H1 (cell line): Measurements from ENCODE around the gene RGMB. TPM values are rescaled to one million over a fixed set of nuclear protein-coding genes. Genes with fewer than 3 reads are reported as not detected.

Source experiments
- CTCF ChIA-PET: fragments of 300-600 bp; sonication (Branson Sonifier 250); formaldehyde crosslinking; loops from one replicate; lab custom pipeline; 2021; ENCODE audit not compliant: partially characterized antibody; lab: Charles Lee
- POLR2A ChIA-PET: fragments of 300-600 bp; sonication (Branson Sonifier 250); formaldehyde crosslinking; loops from one replicate; lab custom pipeline; 2021; ENCODE audit warnings: inconsistent platforms; ENCODE audit not compliant: partially characterized antibody; lab: Charles Lee
- DNase-seq, 2 experiments: peaks; one replicate each; pipeline versions ENCODE4 v3.0.0 to v3.0.0-alpha.2; 2010 to 2022; ENCODE audit warnings: low spot score in 2 of 2, low read depth in 1 of 2, mixed read lengths in 1 of 2
- FAIRE-seq: peaks from 2 replicates; lab custom pipeline; 2011; peaks lifted over from hg19 to GRCh38; lab: Jason Lieb, UNC
- H2AFZ ChIP-seq: 2 replicates; pipeline ENCODE4 v1.8.1; 2012; ENCODE audit warnings: low read length, inconsistent platforms
- H2AK5ac ChIP-seq: 2 replicates; pipeline ENCODE4 v1.6.1; 2013; ENCODE audit warnings: low read depth, low read length
- H2BK120ac ChIP-seq: replicated peaks from 2 replicates; pipeline ENCODE3; 2013; ENCODE audit warnings: low read depth, low read length, inconsistent platforms
- H2BK12ac ChIP-seq: 2 replicates; pipeline ENCODE4 v1.6.1; 2013; ENCODE audit warnings: low read depth, low read length
- H2BK15ac ChIP-seq: 2 replicates; pipeline ENCODE4 v1.6.1; 2013; ENCODE audit warnings: low read length
- H2BK20ac ChIP-seq: 2 replicates; pipeline ENCODE4 v1.6.1; 2013; ENCODE audit warnings: low read length
- H2BK5ac ChIP-seq: 2 replicates; pipeline ENCODE4 v1.6.1; 2013; ENCODE audit warnings: low read depth, low read length
- H3K14ac ChIP-seq: 2 replicates; pipeline ENCODE4 v1.6.1; 2013; ENCODE audit warnings: inconsistent platforms; ENCODE audit not compliant: insufficient read length
- H3K18ac ChIP-seq: 2 replicates; pipeline ENCODE4 v1.6.1; 2013; ENCODE audit warnings: low read length; ENCODE audit errors: extremely low read depth
- H3K23ac ChIP-seq: 2 replicates; pipeline ENCODE4 v1.6.1; 2013; ENCODE audit warnings: inconsistent platforms; ENCODE audit not compliant: insufficient read length
- H3K23me2 ChIP-seq: 2 replicates; pipeline ENCODE4 v1.6.1; 2013; ENCODE audit warnings: low read depth, low read length
- H3K27ac ChIP-seq: 2 replicates; pipeline ENCODE4 v1.6.1; 2011; ENCODE audit warnings: low read depth, low read length, inconsistent platforms
- H3K27me3 ChIP-seq, 4 experiments: replicated peaks in 1 of 4; 1 replicate in 1 of 4; 2 replicates in 3 of 4; pipeline versions ENCODE4 v1.6.1 to v1.8.1; 2011 to 2013; ENCODE audit warnings: low read length in 3 of 4, mild to moderate bottlenecking in 3 of 4, inconsistent platforms in 2 of 4, mixed read lengths in 2 of 4, moderate library complexity in 1 of 4; ENCODE audit not compliant: control insufficient read depth in 3 of 4, insufficient read depth in 3 of 4; ENCODE audit errors: extremely low read depth in 1 of 4
- H3K36me3 ChIP-seq, 4 experiments: 2 replicates each; pipeline versions ENCODE4 v1.6.1 to v1.8.1; 2011 to 2013; ENCODE audit warnings: mild to moderate bottlenecking in 4 of 4, low read length in 3 of 4, moderate library complexity in 2 of 4, control low read depth in 1 of 4, inconsistent platforms in 1 of 4; ENCODE audit not compliant: insufficient read depth in 4 of 4, control insufficient read depth in 2 of 4
- H3K4ac ChIP-seq: replicated peaks from 2 replicates; pipeline ENCODE3; 2013; ENCODE audit warnings: low read length, low read depth, mixed read lengths, inconsistent platforms; ENCODE audit not compliant: insufficient read length
- H3K4me1 ChIP-seq, 4 experiments: replicated peaks in 1 of 4; 1 replicate in 1 of 4; 2 replicates in 3 of 4; pipeline versions ENCODE4 v1.6.1 to v1.8.1; 2011 to 2013; ENCODE audit warnings: low read length in 3 of 4, inconsistent platforms in 2 of 4, mixed read lengths in 1 of 4; ENCODE audit not compliant: insufficient read depth in 4 of 4, control insufficient read depth in 3 of 4
- H3K4me2 ChIP-seq, 2 experiments: 2 replicates each; pipeline versions ENCODE4 v1.6.1 to v1.8.1; 2011 to 2013; ENCODE audit warnings: low read depth in 2 of 2, low read length in 2 of 2, control low read depth in 1 of 2, inconsistent platforms in 1 of 2, mild to moderate bottlenecking in 1 of 2; ENCODE audit not compliant: insufficient read depth in 1 of 2
- H3K4me3 ChIP-seq, 4 experiments: fragments of 200-600, 300-600 bp in 1 of 4; sonication (generic), shearing (Covaris generic), sonication (Bioruptor Twin) in 1 of 4; 2 replicates each; pipeline versions ENCODE4 v1.5.1 to v1.8.1; 2011 to 2016; ENCODE audit warnings: low read length in 4 of 4, low read depth in 3 of 4, control low read depth in 2 of 4, inconsistent platforms in 2 of 4, mild to moderate bottlenecking in 2 of 4, mixed read lengths in 1 of 4, moderate library complexity in 1 of 4; ENCODE audit not compliant: insufficient read depth in 2 of 4; ENCODE audit errors: extremely low read depth in 1 of 4
- H3K56ac ChIP-seq: replicated peaks from 2 replicates; pipeline ENCODE3; 2013; ENCODE audit warnings: low read depth, mild to moderate bottlenecking, mixed read lengths, low read length, inconsistent platforms; ENCODE audit not compliant: insufficient read length
- H3K79me1 ChIP-seq: 2 replicates; pipeline ENCODE4 v1.6.1; 2013; ENCODE audit warnings: low read depth, low read length, control low read depth
- H3K79me2 ChIP-seq, 2 experiments: 2 replicates each; pipeline versions ENCODE4 v1.6.1 to v1.8.1; 2012 to 2013; ENCODE audit warnings: low read length in 2 of 2, mild to moderate bottlenecking in 2 of 2, inconsistent platforms in 1 of 2; ENCODE audit not compliant: insufficient read depth in 2 of 2, control insufficient read depth in 1 of 2
- H3K9ac ChIP-seq, 4 experiments: replicated peaks in 1 of 4; 1 replicate in 1 of 4; 2 replicates in 3 of 4; pipeline versions ENCODE4 v1.6.1 to v1.8.1; 2011 to 2013; ENCODE audit warnings: low read depth in 3 of 4, low read length in 3 of 4, control low read depth in 2 of 4, mild to moderate bottlenecking in 2 of 4, moderate library complexity in 2 of 4, inconsistent platforms in 1 of 4; ENCODE audit errors: extremely low read depth in 1 of 4
- H3K9me3 ChIP-seq, 2 experiments: 2 replicates each; pipeline versions ENCODE4 v1.6.1 to v1.8.1; 2012 to 2013; ENCODE audit warnings: mild to moderate bottlenecking in 2 of 2, moderate library complexity in 2 of 2, control low read depth in 1 of 2, inconsistent platforms in 1 of 2, low read depth in 1 of 2, low read length in 1 of 2, mixed read lengths in 1 of 2; ENCODE audit not compliant: insufficient read depth in 2 of 2
- H4K20me1 ChIP-seq, 2 experiments: replicated peaks in 1 of 2; 2 replicates each; pipeline versions ENCODE3 to v1.8.1; 2011 to 2013; ENCODE audit warnings: inconsistent platforms in 2 of 2, low read length in 2 of 2, mild to moderate bottlenecking in 1 of 2; ENCODE audit not compliant: insufficient read depth in 2 of 2, control insufficient read depth in 1 of 2
- H4K5ac ChIP-seq: 2 replicates; pipeline ENCODE4 v1.6.1; 2013; ENCODE audit warnings: low read length, low read depth, mixed read lengths, inconsistent platforms; ENCODE audit not compliant: insufficient read length
- H4K8ac ChIP-seq: 2 replicates; pipeline ENCODE4 v1.8.0; 2013; ENCODE audit warnings: mild to moderate bottlenecking, moderate library complexity, low read length, inconsistent platforms; ENCODE audit not compliant: insufficient read depth; ENCODE audit errors: extremely low read depth
- H4K91ac ChIP-seq: replicated peaks from 2 replicates; pipeline ENCODE3; 2013; ENCODE audit warnings: low read length, mixed read lengths, inconsistent platforms; ENCODE audit not compliant: insufficient read length
- BACH1 ChIP-seq: IDR thresholded peaks from 2 replicates; pipeline ENCODE4 v1.6.1; 2012; ENCODE audit warnings: low read length, improper control_type of control experiment
- CBX8 ChIP-seq: fragments of 300-800, 300-1000 bp; sonication (generic); IDR thresholded peaks from 2 replicates; pipeline ENCODE4 v1.7.1; 2016; ENCODE audit warnings: low read depth, low read length, borderline replicate concordance
- EZH2 ChIP-seq: fragments of 200-600 bp; sonication (generic); IDR thresholded peaks from 2 replicates; pipeline ENCODE4 v1.7.1; 2012; ENCODE audit warnings: low read depth, mild to moderate bottlenecking, moderate library complexity, low read length, inconsistent platforms; ENCODE audit not compliant: severe bottlenecking
- POLR2AphosphoS5 ChIP-seq: IDR thresholded peaks from 2 replicates; pipeline ENCODE4 v1.6.1; 2011; ENCODE audit warnings: low read depth, low read length
- RAD21 ChIP-seq, 2 experiments: IDR thresholded peaks in 1 of 2; conservative IDR thresholded peaks in 1 of 2; 2 replicates each; pipeline ENCODE4 v1.6.1; 2011; ENCODE audit warnings: low read depth in 2 of 2, low read length in 2 of 2, improper control_type of control experiment in 1 of 2, inconsistent platforms in 1 of 2, mild to moderate bottlenecking in 1 of 2, moderate library complexity in 1 of 2
- RFX5 ChIP-seq: IDR thresholded peaks from 2 replicates; pipeline ENCODE4 v1.6.1; 2011; ENCODE audit warnings: low read depth, low read length, improper control_type of control experiment, borderline replicate concordance
- WGBS, 2 experiments: shearing (Covaris generic) in 1 of 2; methylation state at CpG; one replicate each; pipeline versions ENCODE4 v1.1.6 to v1.1.7; 2013 to 2015; ENCODE audit warnings: low lambda C conversion rate in 2 of 2, mixed read lengths in 2 of 2, inconsistent platforms in 1 of 2, low coverage in 1 of 2, missing lambda C conversion rate in 1 of 2; ENCODE audit not compliant: insufficient replicate concordance in 2 of 2, insufficient coverage in 1 of 2, insufficient read length in 1 of 2; ENCODE audit errors: extremely low coverage in 1 of 2, missing lambda C conversion rate in 1 of 2; 5-methylcytosine and 5-hydroxymethylcytosine counted together
- polyA plus RNA-seq, 7 experiments: library from polyadenylated mRNA; depleted of rRNA in 3 of 7; stranded (reverse) in 5 of 7; unstranded in 2 of 7; fragments of >200 nt in 5 of 7; fragments of 200-250 nt in 2 of 7; gene quantifications; 1 replicate in 5 of 7; 2 replicates in 1 of 7; 4 replicates in 1 of 7; pipeline versions ENCODE4 v1.2.1 to v1.2.3, GENCODE V29; 2011 to 2013; ENCODE audit warnings: missing spikeins in 2 of 7, mixed read lengths in 2 of 7
- total RNA-seq: library from RNA; stranded (reverse); fragmentation: NEBNext Ultra II Directional; extraction: Animal tissue kit (Norgen Biotek cat#: 25700); gene quantifications from 2 replicates; pipeline ENCODE4 v1.2.1, GENCODE V29; 2021
- TF ChIP-seq, protein P1 (sequence below): IDR thresholded peaks from 2 replicates; pipeline ENCODE4 v1.6.1; 2012; ENCODE audit warnings: low read length, inconsistent platforms
- TF ChIP-seq, protein P2 (sequence below): IDR thresholded peaks from 2 replicates; pipeline ENCODE4 v1.6.1; 2012; ENCODE audit warnings: inconsistent platforms

RGMB gene
- total and polyA plus RNA-seq, 2 of the 8 experiments (the other 6 are each of a cell fraction or from before 2014, with no cell fraction given) = 11.7 to 27.0 TPM

DNA sequence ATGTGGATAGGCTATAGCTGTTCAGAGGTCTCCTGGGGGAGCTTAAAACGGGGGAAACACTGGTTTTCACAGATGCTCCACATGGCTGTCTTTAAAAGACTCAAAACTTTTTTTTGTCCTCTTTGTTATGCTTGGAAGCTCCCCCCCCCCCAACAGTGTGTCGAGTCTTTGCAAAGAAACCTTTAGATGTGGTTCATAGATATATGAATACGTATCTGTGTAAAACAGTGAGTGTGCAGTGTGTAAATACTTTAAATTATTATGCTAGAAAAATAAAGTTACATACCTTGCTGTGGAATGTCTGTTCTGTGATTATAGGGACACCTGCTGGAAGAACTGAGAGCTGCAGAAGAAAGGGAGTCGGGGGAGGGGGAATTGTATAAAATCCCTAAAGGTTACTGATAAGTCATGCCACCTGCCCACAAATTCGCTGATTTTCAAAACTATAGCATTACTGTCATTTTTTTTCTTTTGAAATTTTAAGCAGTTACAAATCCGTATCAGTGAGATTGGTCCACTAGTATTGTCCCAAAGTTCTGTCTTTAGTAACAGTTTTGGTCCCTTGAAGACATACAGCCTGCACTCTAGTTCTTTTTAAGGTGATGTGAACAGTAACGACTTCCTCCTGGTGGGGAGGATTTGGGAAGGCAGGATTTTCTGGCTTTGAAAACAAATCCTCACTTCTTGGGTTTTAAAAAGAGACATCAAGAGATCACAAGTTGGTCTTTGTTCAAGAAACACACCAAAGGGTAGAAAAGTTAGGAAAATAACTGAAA is 22.9 kb downstream of the RGMB start:
- H2BK12ac ChIP-seq = no peak overlapping the region
- POLR2A ChIA-PET = interaction anchor here (0.7 to 3.2 kb wide), 6 partner anchors 10 to 1151 kb away, joined by 3 to 23 read pairs (median 5); no protein-coding TSS in a partner anchor
- DNase-seq = peak in 1 of 2 experiments; percentile 71
- H3K23me2 ChIP-seq = no peaks in the 10 kb centered on the region
- no peak overlapping the region for H2BK5ac ChIP-seq
- H4K91ac ChIP-seq = no peak overlapping the region
- CTCF ChIA-PET = interaction anchor here (0.6 to 5.6 kb wide), 31 partner anchors 9 to 1773 kb away, joined by 3 to 81 read pairs (median 4); partner anchors contain the start of gene RGMB
- no peak overlapping the region for H2BK15ac ChIP-seq
- peaks cover 2 to 8% of the 10 kb centered on the region in 2 experiments for H4K20me1 ChIP-seq
- H3K56ac ChIP-seq = no peak overlapping the region
- peaks cover 0 to 16% of the 10 kb centered on the region in 2 experiments; a peak in 2 of 4 replicates for H3K79me2 ChIP-seq
- H3K4me2 ChIP-seq = peak overlapping the region in 1 of 2 experiments; percentile 25; a peak in 2 of 4 replicates
- no peaks in the 10 kb centered on the region for H3K27me3 ChIP-seq
- no peak overlapping the region for H3K4ac ChIP-seq
- H3K23ac ChIP-seq = no peak overlapping the region
- H3K27ac ChIP-seq = no peak overlapping the region
- H4K8ac ChIP-seq = no peak overlapping the region
- no peaks in the 10 kb centered on the region for H3K9me3 ChIP-seq
- FAIRE-seq = no peak
- peak overlapping the region in 1 of 4 experiments; percentile 6; a peak in 1 of 8 replicates for H3K4me3 ChIP-seq
- no peak overlapping the region for H4K5ac ChIP-seq
- H2AFZ ChIP-seq = no peak overlapping the region
- no peak overlapping the region for H2BK20ac ChIP-seq
- 7% methylated on average over 7 of the region's 7 CpGs; no CpG with 5 or more reads in 1 of the 2 experiments for WGBS, 2 experiments
- H3K9ac ChIP-seq = no peak overlapping the region; a peak in 1 of 7 replicates
- H3K79me1 ChIP-seq = peaks cover 2% of the 10 kb centered on the region; the same call in 1 of the 2 replicates
- no peak overlapping the region for H3K18ac ChIP-seq
- H2BK120ac ChIP-seq = no peak overlapping the region
- peaks cover 3 to 6% (median 3%) of the 10 kb centered on the region in 4 experiments; a peak in 4 of 7 replicates for H3K4me1 ChIP-seq
- H3K14ac ChIP-seq = no peak overlapping the region
- H3K36me3 ChIP-seq = peaks cover 4 to 14% (median 7%) of the 10 kb centered on the region in 4 experiments; a peak in 6 of 8 replicates
- no peak overlapping the region for H2AK5ac ChIP-seq
- TF ChIP-seq BACH1 (no peak), RAD21 (IDR thresholded peaks at IDR 0.05 in 1 of 2, conservative IDR thresholded peaks at IDR 0.05 in 1 of 2; ENCODE audit: low read depth in 2 of 2, low read length in 2 of 2) (peak; percentile 71 to 74), POLR2AphosphoS5 (no peak), RFX5 (no peak), EZH2 (no peak), CBX8 (no peak)
- TF ChIP-seq, protein P1, sequence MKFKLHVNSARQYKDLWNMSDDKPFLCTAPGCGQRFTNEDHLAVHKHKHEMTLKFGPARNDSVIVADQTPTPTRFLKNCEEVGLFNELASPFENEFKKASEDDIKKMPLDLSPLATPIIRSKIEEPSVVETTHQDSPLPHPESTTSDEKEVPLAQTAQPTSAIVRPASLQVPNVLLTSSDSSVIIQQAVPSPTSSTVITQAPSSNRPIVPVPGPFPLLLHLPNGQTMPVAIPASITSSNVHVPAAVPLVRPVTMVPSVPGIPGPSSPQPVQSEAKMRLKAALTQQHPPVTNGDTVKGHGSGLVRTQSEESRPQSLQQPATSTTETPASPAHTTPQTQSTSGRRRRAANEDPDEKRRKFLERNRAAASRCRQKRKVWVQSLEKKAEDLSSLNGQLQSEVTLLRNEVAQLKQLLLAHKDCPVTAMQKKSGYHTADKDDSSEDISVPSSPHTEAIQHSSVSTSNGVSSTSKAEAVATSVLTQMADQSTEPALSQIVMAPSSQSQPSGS = 0 out of 2 replicates have a peak, but pooled peaks have one; percentile 31
- TF ChIP-seq, protein P2, sequence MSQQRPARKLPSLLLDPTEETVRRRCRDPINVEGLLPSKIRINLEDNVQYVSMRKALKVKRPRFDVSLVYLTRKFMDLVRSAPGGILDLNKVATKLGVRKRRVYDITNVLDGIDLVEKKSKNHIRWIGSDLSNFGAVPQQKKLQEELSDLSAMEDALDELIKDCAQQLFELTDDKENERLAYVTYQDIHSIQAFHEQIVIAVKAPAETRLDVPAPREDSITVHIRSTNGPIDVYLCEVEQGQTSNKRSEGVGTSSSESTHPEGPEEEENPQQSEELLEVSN = no peak
